ENCODE data around the gene KRT77.

KRT77 gene

DNA sequence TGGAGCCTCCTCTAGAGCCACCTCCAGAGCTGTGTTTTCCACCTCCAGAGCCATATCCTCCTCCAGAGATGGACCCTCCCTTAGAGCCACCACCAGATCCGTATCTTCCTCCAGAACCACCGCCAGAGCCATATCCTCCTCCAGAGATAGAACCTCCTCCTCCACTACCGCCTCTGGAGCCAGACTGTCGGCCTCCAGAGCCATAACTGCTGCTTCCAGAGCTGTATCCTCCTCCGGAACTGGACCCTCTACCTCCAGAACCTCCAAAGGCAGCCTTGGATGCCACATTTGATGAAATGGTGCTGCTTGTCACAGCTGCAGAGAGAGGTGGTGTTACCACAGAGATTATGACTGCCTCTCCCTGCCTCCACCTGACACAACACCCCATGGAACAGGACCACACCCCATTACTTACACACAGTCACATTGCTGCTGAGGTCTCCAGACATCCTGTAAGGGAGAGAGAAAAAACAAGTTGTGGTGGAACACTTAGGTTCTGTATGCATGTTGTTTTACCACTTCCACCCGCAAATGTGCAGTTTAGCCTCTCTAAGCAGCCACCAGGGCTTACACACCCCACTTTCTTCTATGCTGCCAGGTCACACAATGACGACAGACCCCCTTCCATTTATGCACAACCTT is 58.1 kb downstream of the KRT77 start:
- Histone ChIP-seq H3K9ac (ENCODE audit: low read depth, low read length, poor library complexity) (no peak overlapping the region), H3K9me3 (replicated peaks in 1 of 2; ENCODE audit: control insufficient read depth in 2 of 2, insufficient read depth in 1 of 2, low read depth in 1 of 2, low read length in 2 of 2) (no peaks in the 10 kb centered on the region), H3K4me2 (ENCODE audit: insufficient read depth, low read length, poor library complexity, severe bottlenecking) (no peak overlapping the region), H4K8ac (ENCODE audit: low read depth, low read length) (no peak overlapping the region), H3K27ac (replicated peaks; ENCODE audit: low read length) (no peak overlapping the region), H3K4ac (ENCODE audit: low read length) (no peak overlapping the region), H3K27me3 (ENCODE audit: control insufficient read depth in 3 of 3, insufficient read depth in 3 of 3, low read depth in 1 of 3, low read length in 3 of 3) (peaks cover 0 to 10% (median 0%) of the 10 kb centered on the region in 3 experiments), H3K4me3 (ENCODE audit: low read length in 2 of 2) (no peak overlapping the region), H3K18ac (ENCODE audit: low read length) (no peak overlapping the region), H2AK5ac (ENCODE audit: low read depth, low read length) (no peak overlapping the region), H3K14ac (ENCODE audit: low read length) (no peak overlapping the region), H2BK5ac (ENCODE audit: low read length) (no peak overlapping the region), H4K91ac (ENCODE audit: low read depth, low read length, poor library complexity) (no peak overlapping the region), H2BK12ac (ENCODE audit: low read length) (no peak overlapping the region), H2AFZ (ENCODE audit: low read length) (no peak overlapping the region), H2BK15ac (ENCODE audit: low read length) (no peak overlapping the region), H2BK120ac (ENCODE audit: low read depth, low read length) (no peak overlapping the region), H3K79me1 (ENCODE audit: low read depth, low read length) (no peaks in the 10 kb centered on the region), H3K36me3 (replicated peaks in 1 of 2; ENCODE audit: control insufficient read depth in 2 of 2, insufficient read depth in 2 of 2, low read length in 2 of 2) (no peaks in the 10 kb centered on the region), H3K4me1 (ENCODE audit: control insufficient read depth in 2 of 2, insufficient read depth in 1 of 2, low read depth in 1 of 2, low read length in 2 of 2) (peaks cover 0 to 9% of the 10 kb centered on the region in 2 donors), H3K23ac (ENCODE audit: low read depth, low read length, poor library complexity) (no peak overlapping the region)
- DNase-seq (ENCODE audit: low spot score), result no peak
- WGBS, 2 donors (ENCODE audit: extremely low coverage in 2 of 2, insufficient read length in 2 of 2, insufficient replicate concordance in 1 of 2), result no CpG with 5 or more reads among the region's 7 CpGs

DNA sequence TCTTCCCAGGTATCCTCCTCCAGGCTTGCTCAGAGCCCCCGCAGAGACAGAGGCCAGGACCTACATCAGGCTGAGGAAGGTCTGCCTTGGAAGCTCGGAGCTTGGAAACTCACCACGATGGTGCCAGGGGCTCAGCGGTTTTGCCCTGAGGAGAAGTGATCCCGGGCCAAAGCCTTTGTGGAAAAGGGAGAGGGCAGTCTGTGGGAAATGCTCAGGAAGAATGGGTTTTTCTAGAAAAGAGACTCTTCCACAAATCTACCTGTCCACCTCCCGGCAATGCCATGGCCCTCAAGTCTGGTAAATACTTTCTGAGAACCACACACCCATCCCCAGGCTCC is 59.3 kb downstream of the KRT77 start:
- no peak overlapping the region for H3K18ac ChIP-seq (ENCODE audit: low read length)
- H3K9ac ChIP-seq (ENCODE audit: low read depth, low read length, poor library complexity), result no peak overlapping the region
- H3K4me2 ChIP-seq (ENCODE audit: insufficient read depth, low read length, poor library complexity, severe bottlenecking), result no peak overlapping the region
- H2AK5ac ChIP-seq (ENCODE audit: low read depth, low read length), result no peak overlapping the region
- no peak overlapping the region for H2BK12ac ChIP-seq (ENCODE audit: low read length)
- no peak overlapping the region for H3K27ac ChIP-seq (replicated peaks; ENCODE audit: low read length)
- H3K14ac ChIP-seq (ENCODE audit: low read length), result no peak overlapping the region
- no peak overlapping the region for H3K4ac ChIP-seq (ENCODE audit: low read length)
- H2BK15ac ChIP-seq (ENCODE audit: low read length), result no peak overlapping the region
- no peaks in the 10 kb centered on the region for H3K36me3 ChIP-seq (replicated peaks in 1 of 2; ENCODE audit: control insufficient read depth in 2 of 2, insufficient read depth in 2 of 2, low read length in 2 of 2)
- H2BK120ac ChIP-seq (ENCODE audit: low read depth, low read length), result no peak overlapping the region
- WGBS, 2 donors (ENCODE audit: extremely low coverage in 2 of 2, insufficient read length in 2 of 2, insufficient replicate concordance in 1 of 2), result no CpG with 5 or more reads among the region's 6 CpGs
- no peaks in the 10 kb centered on the region for H3K9me3 ChIP-seq (replicated peaks in 1 of 2; ENCODE audit: control insufficient read depth in 2 of 2, insufficient read depth in 1 of 2, low read depth in 1 of 2, low read length in 2 of 2)
- no peaks in the 10 kb centered on the region for H3K79me1 ChIP-seq (ENCODE audit: low read depth, low read length)
- H2BK5ac ChIP-seq (ENCODE audit: low read length), result no peak overlapping the region
- DNase-seq (ENCODE audit: low spot score), result no peak
- peaks cover 0 to 10% (median 0%) of the 10 kb centered on the region in 3 experiments for H3K27me3 ChIP-seq (ENCODE audit: control insufficient read depth in 3 of 3, insufficient read depth in 3 of 3, low read depth in 1 of 3, low read length in 3 of 3)
- H3K23ac ChIP-seq (ENCODE audit: low read depth, low read length, poor library complexity), result no peak overlapping the region
- H3K4me1 ChIP-seq (ENCODE audit: control insufficient read depth in 2 of 2, insufficient read depth in 1 of 2, low read depth in 1 of 2, low read length in 2 of 2), result peaks cover 0 to 5% of the 10 kb centered on the region in 2 donors
- no peak overlapping the region for H2AFZ ChIP-seq (ENCODE audit: low read length)
- H4K8ac ChIP-seq (ENCODE audit: low read depth, low read length), result no peak overlapping the region
- H4K91ac ChIP-seq (ENCODE audit: low read depth, low read length, poor library complexity), result no peak overlapping the region
- no peak overlapping the region for H3K4me3 ChIP-seq (ENCODE audit: low read length in 2 of 2)

DNA sequence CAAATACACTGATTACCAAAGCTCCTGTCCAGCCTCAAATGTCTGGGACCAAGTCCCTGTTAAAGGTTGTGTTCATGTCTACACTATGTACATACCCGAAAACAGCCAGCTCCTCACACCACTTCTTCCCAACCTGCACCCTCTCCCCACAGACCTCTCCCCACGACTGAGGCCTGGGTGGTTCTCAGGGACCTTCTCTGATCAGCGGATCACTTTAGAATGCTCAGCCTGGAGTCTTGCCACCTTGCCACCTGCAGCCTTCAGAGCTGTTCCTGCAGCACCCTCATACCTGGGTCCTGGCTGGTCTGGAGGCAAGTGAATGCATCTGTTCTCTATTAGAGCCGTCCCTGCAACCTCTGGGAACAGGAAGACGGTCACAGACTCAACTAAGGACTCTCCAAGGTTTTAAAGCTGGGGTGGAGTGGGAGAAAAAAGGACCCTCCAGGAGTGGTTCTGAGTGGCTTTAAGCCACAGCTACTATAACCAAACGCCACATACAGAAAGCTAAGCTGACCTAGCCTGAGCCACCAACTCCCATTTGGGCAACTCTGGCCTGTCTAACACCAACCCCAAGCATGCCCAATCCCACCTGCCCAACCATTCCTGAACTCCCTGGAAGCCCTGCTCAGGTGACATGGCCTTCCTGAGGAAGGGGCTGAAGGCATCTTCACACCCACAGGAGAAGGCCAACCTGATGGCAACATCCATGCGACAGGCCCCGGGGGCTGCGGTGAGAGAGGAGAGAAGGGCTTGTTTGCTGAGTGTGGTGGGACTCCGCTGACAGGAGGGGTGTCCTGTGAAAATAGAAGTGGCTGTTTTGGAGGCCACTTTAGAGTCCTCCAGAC is 59.9 kb downstream of the KRT77 start:
- Histone ChIP-seq H3K9me3 (replicated peaks in 1 of 2; ENCODE audit: control insufficient read depth in 2 of 2, insufficient read depth in 1 of 2, low read depth in 1 of 2, low read length in 2 of 2) (no peaks in the 10 kb centered on the region), H2BK120ac (ENCODE audit: low read depth, low read length) (no peak overlapping the region), H3K36me3 (replicated peaks in 1 of 2; ENCODE audit: control insufficient read depth in 2 of 2, insufficient read depth in 2 of 2, low read length in 2 of 2) (no peaks in the 10 kb centered on the region), H3K18ac (ENCODE audit: low read length) (peak overlapping the region; percentile 60), H3K27me3 (ENCODE audit: control insufficient read depth in 3 of 3, insufficient read depth in 3 of 3, low read depth in 1 of 3, low read length in 3 of 3) (peaks cover 0 to 10% (median 0%) of the 10 kb centered on the region in 3 experiments), H3K14ac (ENCODE audit: low read length) (no peak overlapping the region), H3K9ac (ENCODE audit: low read depth, low read length, poor library complexity) (no peak overlapping the region), H3K79me1 (ENCODE audit: low read depth, low read length) (no peaks in the 10 kb centered on the region), H2BK5ac (ENCODE audit: low read length) (peak overlapping the region; percentile 63), H2BK15ac (ENCODE audit: low read length) (peak overlapping the region; percentile 38), H4K8ac (ENCODE audit: low read depth, low read length) (no peak overlapping the region), H2BK12ac (ENCODE audit: low read length) (no peak overlapping the region), H3K27ac (replicated peaks; ENCODE audit: low read length) (no peak overlapping the region), H2AFZ (ENCODE audit: low read length) (no peak overlapping the region), H4K91ac (ENCODE audit: low read depth, low read length, poor library complexity) (no peak overlapping the region), H3K23ac (ENCODE audit: low read depth, low read length, poor library complexity) (peak overlapping the region; percentile 57), H3K4me1 (ENCODE audit: control insufficient read depth in 2 of 2, insufficient read depth in 1 of 2, low read depth in 1 of 2, low read length in 2 of 2) (peaks cover 0 to 5% of the 10 kb centered on the region in 2 donors), H3K4ac (ENCODE audit: low read length) (no peak overlapping the region), H3K4me2 (ENCODE audit: insufficient read depth, low read length, poor library complexity, severe bottlenecking) (no peak overlapping the region), H3K4me3 (ENCODE audit: low read length in 2 of 2) (no peak overlapping the region), H2AK5ac (ENCODE audit: low read depth, low read length) (no peak overlapping the region)
- WGBS, 2 donors (ENCODE audit: extremely low coverage in 2 of 2, insufficient read length in 2 of 2, insufficient replicate concordance in 1 of 2), result no CpG with 5 or more reads among the region's 10 CpGs
- DNase-seq (ENCODE audit: low spot score), result no peak

- Histone ChIP-seq H2BK120ac (ENCODE audit: low read depth, low read length) (no peak overlapping the region), H2BK5ac (ENCODE audit: low read length) (no peak overlapping the region), H4K8ac (ENCODE audit: low read depth, low read length) (no peak overlapping the region), H3K4ac (ENCODE audit: low read length) (no peak overlapping the region), H2BK15ac (ENCODE audit: low read length) (no peak overlapping the region), H3K14ac (ENCODE audit: low read length) (no peak overlapping the region), H3K27me3 (ENCODE audit: control insufficient read depth in 3 of 3, insufficient read depth in 3 of 3, low read depth in 1 of 3, low read length in 3 of 3) (peaks cover 0 to 14% (median 0%) of the 10 kb centered on the region in 3 experiments), H3K79me1 (ENCODE audit: low read depth, low read length) (no peaks in the 10 kb centered on the region), H3K4me1 (ENCODE audit: control insufficient read depth in 2 of 2, insufficient read depth in 1 of 2, low read depth in 1 of 2, low read length in 2 of 2) (peaks cover 0 to 5% of the 10 kb centered on the region in 2 donors), H3K27ac (replicated peaks; ENCODE audit: low read length) (no peak overlapping the region), H3K36me3 (replicated peaks in 1 of 2; ENCODE audit: control insufficient read depth in 2 of 2, insufficient read depth in 2 of 2, low read length in 2 of 2) (no peaks in the 10 kb centered on the region), H3K4me2 (ENCODE audit: insufficient read depth, low read length, poor library complexity, severe bottlenecking) (no peak overlapping the region), H2AK5ac (ENCODE audit: low read depth, low read length) (no peak overlapping the region), H3K23ac (ENCODE audit: low read depth, low read length, poor library complexity) (no peak overlapping the region), H3K4me3 (ENCODE audit: low read length in 2 of 2) (no peak overlapping the region), H4K91ac (ENCODE audit: low read depth, low read length, poor library complexity) (no peak overlapping the region), H2AFZ (ENCODE audit: low read length) (no peak overlapping the region), H3K9ac (ENCODE audit: low read depth, low read length, poor library complexity) (no peak overlapping the region), H3K18ac (ENCODE audit: low read length) (no peak overlapping the region), H2BK12ac (ENCODE audit: low read length) (no peak overlapping the region), H3K9me3 (replicated peaks in 1 of 2; ENCODE audit: control insufficient read depth in 2 of 2, insufficient read depth in 1 of 2, low read depth in 1 of 2, low read length in 2 of 2) (no peaks in the 10 kb centered on the region)
- no peak for DNase-seq (ENCODE audit: low spot score)
- no CpG with 5 or more reads among the region's 4 CpGs for WGBS, 2 donors (ENCODE audit: extremely low coverage in 2 of 2, insufficient read length in 2 of 2, insufficient replicate concordance in 1 of 2)
Observed at GRCh38 chr12:52641468-52641867, 61.9 kb downstream of the KRT77 start.

Measured in neuronal stem cell (in vitro differentiated cells).